CD1c-positive myeloid dendritic cell (primary cell): ENCODE measurements around the gene SH3PXD2B.
"Not testable (repeated sequence)": the region's sequence is repeated elsewhere in the genome, so short reads cannot be mapped to it uniquely, and the experiment has no call there.

ENCODE experiments used
- DNase-seq: peaks from one replicate; pipeline ENCODE4 v3.0.0-alpha.2; 2016; ENCODE audit errors: extremely low spot score

The SH3PXD2B gene

DNA sequence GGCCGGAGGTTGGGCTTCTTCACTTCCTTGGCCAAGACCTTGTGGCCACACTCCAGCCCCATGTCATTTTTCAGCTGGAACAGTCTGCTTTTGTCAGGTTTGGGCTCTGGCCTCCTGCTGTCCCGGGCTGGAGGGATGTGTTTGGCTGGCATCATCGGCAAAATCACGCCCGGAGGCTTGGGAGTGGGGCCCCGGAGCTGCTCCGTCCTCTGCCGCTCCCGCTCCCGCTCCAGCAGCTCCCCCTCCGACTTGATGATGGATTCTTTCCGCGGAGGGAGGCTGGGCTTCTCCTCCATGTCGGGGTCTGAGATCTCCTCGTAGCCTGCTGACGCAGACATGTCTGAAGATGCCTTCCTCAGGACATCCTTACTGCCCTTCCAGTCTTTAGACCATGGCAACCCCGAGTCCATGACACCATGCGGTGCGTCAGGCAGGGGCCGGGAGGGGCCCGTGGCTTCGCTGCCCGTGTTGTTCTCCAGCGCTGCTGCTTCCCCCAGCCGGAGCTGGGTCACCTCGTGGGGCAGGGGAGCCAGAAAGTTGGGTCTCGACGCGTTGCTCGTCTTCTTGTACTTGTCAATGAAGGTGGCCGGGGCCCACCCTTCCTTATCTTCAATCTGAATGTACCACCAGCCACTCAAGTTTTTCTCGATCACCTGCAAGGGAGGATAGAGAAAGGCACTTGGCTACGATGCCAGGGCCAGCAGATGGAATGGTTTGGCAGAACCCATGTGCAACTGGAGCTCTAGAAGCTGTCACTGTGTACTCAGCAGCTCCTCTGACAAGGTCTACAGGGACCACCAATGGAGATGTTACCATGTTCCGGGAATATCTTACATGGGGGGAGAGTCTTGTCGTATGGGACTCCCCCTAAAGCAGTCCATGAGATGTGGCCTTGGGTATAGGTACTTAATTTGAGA, 114.8 kb downstream of the SH3PXD2B start:
- DNase-seq, result no peak

DNA sequence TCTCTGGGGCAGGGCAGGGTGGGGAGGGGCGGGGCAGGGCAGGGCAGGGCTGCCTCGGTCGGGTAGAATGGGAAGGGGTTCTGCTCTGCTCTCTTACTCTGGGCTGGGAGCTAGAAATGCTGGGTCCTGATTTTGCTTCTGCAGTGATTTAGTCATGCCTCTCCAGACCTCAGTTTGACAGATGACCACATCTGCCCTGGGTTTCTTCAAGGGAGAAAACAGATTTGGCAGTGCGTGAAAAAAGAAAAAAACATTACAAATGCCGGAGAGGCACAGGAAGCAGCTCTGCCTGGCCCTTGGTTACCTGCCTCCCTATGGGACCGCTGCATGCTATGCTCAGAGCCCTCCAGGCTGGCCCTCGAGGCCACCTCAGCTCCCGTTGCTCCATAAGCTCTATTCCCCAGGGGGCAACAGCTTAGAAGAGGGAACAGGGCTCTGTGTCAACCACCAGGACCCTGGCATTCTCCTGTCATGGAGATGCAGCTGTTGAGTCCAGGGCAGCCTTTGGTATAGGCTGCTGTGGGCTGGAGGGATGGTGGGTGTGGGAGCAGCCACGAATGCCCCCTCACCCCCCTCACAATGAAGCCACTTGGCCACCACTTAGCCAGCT, 117.5 kb downstream of the SH3PXD2B start:
- no peak for DNase-seq

DNA sequence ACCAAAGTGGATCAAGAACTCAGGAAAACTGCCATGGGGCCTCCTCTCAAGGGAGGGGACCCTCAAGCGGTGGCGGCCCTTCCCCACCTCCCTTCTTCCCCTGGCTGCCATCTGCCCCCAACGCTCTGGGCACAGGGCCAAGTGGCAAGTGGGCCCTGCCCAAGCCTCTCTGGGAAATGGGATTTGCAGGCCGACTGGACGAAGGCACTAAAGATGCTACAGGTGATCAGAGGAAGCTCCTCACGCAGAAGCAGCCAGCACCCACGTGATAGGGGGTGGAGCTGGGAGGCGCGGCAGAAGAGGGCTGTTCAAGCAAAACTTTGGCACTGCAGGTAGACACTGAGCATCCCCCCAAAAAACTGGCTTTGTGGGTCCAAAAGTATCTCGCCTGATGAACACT, 118.1 kb downstream of the SH3PXD2B start:
- no peak for DNase-seq

DNA sequence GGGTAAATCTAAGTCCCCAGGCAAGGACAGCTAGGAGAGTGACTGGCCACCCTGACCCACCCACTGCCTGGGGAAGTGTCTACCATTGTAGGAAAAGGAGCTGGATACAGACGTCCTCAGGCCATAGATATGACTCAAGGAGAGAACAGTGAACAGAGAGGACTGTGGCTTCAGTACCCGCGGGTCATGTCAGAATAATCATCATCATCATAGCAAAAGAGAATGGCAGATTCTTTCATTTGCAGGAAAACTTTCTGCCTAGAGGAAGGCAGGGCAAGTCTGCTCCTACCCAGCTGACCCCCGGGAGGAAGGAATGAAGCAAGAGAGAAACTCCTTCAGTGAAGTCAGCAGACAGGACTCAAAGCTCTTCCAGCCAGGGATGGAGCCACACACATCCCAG, 118.6 kb downstream of the SH3PXD2B start:
- DNase-seq, result no peak

DNA sequence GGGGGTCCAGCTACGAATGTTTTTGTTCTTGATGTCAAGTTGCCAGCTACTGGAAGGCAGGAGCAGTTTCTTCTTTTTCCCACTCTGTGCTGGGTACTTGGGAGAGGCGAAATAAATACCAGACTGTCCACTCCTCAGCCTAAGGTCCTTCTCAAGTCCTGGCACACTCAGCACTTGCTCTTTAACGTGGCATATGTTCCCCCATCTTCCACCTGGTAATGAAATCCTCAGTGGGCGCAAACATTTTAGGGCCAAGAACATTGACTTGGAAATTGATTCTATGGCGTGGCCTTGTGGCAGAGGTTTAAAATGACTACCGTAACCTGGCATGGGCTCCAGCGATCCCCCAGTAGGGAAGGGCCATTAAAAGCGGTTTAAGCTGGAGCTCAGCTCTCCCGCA, 119.7 kb downstream of the SH3PXD2B start:
- no peak for DNase-seq

DNA sequence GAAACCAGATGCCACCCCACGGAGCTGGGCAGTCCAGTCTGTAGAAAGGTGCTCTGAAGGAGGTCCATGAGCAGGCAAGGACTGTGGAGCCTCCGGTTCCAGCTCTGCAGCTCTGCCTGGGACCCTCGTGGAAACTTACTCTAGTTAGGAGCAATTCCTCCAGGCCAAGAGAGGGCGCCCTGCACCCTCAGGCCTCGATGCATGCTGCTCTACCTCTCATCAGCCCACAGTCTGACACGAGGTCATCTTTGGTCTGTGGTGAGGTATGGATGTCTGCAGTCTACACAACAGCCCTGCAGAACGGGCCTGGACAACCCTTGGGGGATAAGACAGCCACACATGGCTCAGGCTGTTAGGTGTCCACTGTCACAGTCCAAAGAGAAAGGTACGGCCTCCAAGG, 120.1 kb downstream of the SH3PXD2B start:
- no peak for DNase-seq

DNA sequence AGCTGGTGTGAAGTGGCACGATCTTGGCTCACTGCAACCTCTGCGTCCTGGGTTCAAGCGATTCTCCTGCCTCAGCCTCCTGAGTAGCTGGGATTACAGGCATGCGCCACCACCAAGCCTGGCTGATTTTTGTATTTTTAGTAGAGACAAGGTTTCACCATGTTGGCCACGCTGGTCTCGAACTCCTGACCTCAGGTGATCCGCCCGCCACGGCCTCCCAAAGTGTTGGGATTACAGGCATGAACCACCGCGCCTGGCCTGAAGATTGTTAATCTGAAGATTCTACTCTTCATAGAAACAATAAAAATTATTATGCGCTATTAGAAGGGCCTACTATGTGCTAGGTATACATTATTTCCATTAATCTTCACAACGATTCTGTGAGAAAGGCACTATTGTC, 127.4 kb downstream of the SH3PXD2B start:
- not testable (repeated sequence) for DNase-seq

DNA sequence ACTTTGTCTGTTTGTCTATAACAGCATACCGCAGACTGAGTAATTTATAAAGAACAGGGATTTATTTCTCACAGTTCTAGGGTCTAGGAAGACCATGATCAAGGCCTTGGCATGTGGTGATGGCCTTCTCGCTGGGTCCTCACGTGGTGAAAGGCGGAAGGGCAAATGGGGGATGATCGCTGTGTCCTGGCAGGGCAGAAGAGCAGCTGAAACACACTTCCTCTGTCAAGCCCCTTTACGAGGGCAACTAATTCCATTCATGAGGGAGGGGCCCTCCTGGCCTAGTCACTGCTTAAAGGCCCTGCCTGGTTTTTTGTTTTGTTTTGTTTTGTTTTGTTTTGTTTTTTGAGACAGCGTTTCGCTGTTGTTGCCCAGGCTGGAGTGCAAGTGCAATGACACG, 128.9 kb downstream of the SH3PXD2B start:
- no peak for DNase-seq

DNA sequence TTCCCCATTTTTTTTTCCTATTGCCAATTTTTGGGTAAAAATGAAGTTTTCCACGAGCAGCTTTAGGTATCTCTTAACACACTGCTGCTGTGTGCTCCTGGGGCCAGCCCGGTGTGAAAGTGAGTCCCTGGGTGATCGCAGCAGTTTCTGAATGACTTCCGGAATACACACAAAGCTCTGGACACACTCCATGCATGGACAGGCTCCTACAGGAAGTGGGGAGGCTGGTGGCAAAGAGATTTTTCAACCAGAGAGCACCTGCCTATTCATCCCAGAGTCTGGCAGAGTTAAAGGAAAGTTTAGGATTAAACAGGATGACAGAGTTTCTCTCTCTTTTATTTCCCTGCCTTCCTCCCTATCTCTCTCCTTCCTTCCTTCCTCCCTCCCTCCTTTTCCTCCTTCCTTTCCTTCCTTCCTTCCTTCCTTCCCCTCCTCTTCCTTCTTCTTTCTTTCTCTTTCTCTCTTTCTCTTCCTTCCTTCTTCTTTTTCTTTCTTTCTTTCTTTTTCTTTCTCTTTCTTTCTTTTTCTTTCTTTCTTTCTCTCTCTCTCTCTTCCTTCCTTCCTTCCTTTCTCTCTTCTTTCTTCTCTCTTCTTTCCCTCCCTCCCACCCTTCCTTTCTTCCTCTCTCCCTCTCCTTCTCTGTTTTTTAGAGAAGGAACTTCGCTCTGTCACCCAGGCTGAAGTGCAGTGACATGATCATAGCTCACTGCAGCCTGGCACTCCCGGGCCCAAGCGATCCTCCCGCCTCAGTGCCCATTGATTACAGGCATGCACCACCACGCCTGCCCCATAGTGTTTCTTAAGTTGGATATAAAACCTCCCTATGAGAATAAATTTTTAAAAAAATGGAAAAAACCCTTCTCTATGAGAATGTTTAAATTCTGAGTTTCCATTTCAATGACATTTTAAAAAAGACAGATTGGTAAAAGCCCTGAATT, 132.0 kb downstream of the SH3PXD2B start:
- DNase-seq, result no peak

DNA sequence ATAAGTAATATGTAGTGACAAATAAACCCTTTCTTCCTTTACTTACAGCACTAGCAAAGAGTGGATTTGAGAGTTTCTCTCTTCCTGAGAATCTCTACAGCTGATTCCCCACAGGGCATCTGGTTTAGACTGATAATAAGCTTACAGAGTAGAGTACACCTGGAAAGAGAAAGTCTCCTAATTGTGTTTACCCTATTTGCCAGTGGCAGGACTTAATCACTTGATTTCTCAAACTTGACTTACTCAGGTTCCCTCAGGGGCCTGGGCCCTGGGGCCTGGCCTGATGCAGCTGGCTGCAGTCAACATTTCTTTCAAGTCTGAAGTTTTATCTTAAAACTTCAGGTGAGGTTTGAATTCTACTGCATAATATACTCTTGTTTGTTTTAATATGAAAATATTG, 132.7 kb downstream of the SH3PXD2B start:
- no peak for DNase-seq

DNA sequence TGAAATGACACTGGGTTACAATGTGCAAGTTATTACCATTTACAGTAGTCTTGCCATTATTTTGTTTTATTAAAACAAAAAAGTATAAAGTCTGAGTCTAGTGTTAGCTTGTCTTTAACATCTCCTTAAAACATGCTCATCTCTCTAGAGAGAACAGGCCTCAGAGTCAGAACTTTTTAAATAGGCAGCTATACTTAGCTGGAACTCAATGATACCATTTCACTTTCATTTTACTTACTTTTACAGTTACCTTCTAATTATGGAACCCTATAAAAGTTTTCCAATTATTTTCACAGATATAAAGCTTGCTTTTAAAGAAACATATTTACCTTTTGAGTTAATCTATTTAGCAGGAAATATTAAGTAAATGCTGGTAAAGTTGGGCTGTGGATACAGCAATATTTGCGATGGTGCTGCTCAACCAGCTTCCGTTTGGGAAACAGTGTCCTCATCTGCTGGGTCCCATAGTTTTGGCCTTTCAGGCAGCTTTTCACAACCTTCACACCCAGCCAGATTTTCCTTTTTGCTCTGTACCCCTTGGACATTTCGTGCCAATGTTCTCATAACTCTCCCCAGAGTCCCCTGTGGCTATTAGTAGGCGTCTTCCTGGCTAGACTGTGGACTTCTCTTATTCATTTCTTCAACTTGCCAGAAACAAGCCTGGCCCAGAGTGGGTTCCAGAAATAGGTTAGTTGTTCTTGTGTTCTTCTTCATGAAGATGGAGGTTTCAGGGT, 134.4 kb downstream of the SH3PXD2B start:
- no peak for DNase-seq

DNA sequence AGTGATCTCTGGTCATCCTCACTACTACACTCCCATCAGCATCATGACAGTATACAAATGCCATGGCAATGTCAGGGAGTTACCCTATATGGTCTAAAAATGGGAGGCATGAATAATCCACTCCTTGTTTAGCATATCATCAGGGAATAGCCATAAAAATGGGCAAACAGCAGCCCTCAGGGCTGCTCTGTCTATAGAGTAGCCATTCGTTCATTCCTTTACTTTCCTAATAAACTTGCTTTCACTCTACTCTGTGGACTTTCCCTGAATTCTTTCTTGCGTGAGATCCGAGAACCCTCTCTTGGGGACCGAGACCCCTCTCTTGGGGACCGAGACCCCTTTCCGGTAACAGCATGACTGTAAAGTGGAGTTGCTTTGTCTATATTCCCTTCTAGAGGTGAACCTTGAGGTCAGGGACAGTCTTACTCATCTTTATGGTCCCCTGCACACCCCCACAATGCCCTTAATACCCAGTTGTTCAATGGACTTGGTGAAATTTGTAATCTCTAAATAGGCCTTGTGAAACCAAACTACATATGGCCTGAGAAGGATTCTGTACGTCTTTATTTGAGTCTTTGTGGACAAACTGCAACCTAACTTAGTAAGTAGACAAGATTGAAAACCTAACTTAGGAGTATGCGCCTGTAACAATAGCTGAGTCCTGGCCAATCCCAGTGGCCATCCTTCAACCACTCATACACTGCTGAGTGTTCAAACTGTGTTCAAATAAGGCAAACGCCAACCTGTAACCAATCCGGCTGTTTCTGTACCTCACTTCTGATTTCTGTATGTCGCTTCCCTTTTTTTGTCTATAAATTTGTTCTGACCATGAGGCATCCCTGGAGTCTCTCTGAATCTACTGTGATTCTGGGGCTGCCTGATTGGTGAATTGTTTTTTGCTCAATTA, 138.5 kb downstream of the SH3PXD2B start:
- no peak for DNase-seq

DNA sequence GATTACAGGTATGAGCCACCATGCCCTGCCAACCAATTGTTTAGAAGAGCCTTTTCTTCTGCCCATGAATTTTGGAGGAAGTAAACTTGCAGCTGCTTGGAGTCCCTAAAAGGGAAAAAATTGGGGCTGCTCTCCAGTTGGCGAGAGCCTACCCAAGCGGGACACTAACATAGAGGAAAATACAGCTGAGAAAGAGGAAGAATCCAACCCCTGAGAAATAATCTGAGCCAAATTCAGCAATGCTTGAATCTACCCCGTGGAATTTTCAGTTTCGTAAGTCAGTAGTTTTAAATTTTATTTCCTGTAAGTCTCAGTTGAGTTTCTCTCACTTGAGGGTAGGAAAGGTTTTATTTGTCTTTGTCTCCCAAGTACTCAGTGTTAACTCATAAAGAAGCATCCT, 140.4 kb downstream of the SH3PXD2B start:
- no peak for DNase-seq

DNA sequence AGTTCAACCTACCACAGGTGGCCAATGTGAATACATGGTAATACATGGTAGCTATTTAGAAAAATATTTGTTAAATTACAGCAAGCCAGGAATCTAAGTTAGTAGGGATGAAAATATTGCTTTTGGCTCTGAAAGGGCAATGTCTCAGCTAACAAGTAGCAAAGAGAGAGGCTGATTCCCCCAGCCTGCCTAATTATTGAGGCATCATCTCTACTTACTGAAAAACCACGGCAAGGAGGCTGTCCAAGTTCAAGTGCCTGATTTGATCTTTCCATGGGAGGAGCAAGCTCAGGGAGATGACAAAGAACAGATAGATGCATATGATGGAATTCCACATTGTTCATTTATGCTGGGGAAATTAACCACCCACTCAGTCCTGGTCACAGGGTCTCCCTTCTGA, 142.0 kb downstream of the SH3PXD2B start:
- no peak for DNase-seq

DNA sequence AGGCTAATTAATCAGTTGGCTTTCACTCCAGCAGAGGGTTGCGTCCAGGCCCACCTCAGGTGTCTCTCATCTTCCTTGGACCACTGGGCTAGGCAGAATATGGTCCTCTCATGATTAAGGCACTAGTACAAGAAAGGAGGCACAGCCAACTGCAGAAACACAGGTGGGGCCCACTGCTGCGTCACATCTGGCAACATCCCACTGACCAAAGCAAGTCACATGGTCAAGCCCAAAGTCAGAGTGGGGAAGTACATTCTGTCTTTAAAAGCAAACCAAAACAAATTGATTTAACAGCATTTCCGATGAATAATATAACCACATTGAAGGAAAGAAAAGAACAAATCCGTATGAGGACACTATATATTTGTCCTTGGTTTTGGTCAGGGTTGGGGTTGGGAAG, 142.7 kb downstream of the SH3PXD2B start:
- no peak for DNase-seq

DNA sequence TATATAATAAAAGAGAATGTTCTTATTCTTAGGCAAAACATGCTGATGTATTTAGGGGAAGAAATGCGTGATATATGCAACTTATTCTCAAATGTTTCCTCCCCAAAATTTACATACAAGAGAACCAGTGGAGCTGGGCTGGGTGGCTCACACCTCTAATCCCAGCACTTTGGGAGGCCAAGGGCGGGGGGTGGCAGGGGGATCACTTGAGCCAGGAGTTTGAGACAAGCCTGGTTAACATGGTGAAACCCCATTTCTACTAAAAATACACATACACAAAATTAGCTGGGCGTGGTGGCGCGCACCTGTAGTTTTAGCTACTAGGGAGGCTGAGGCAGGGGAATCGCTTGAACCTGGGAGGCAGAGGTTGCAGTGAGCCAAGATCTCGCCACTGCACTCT, 143.3 kb downstream of the SH3PXD2B start:
- DNase-seq, result no peak

DNA sequence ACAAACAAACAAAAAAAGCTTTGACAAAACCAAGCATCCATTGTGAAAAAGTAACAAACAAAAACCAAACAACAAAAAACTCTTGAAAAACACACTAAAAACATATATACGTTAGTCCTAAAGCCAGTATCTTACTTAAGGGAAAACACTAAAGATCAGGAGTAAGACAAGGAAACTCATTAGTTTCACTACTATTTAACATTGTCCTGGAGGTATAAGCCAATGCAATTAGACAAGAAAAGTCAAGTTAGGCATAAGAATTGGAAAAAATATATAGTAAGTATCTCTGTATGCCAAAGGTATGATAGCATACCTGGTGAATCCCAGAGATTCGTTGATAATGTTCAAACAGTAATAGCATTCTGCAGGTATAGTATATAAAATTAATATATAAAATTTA, 148.9 kb downstream of the SH3PXD2B start:
- no peak for DNase-seq

DNA sequence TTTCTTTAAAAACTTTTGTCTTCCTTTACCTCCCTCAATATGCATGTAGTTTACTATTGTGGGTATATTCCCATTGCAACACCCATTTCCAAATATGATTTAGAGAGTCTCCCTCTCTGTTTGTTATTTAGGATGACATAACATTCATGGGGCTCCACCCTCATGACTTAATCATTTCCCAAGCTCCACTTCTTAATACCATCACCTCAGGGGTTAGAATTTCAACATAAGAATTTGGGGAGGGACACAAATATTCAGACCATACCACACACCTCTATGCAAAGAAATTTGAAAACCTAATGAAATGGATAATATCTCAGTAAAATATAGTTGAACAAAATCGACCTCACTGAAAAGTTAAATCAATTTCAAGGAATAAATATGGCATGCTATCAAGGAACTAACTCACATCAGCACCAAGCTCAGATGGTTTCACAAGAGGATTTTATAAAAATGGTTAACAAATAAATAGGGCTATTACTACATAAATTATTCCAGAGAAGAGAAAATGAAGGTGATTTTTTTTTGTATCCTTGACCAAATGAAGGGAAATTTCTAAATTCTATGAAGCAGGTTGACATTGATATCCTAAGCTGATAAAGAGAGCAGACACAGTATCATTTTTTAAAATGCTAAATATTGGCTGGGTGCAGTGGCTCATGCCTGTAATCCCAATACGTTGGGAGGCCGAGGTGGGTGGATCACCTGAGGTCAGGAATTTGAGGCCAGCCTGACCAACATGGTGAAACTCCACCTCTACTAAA, 150.6 kb downstream of the SH3PXD2B start:
- DNase-seq, result no peak

DNA sequence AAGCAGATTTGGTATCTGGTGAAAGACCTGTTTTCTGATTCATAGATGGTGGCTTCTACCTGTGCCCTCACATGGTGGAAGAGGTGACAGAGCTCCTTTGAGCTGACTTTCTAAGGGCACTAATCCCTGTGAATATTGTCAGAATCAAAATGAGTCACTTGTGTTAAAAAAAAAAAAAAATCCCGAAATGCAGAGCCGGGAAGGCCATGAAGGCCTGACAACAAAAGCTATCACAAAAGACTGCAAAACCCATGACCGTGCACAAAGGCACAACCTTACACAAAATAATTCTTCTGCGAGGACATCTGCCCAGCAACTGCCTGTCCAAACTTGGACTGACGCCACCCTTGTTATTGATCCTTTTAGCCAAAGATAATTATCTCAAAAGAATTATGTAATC, 151.2 kb downstream of the SH3PXD2B start:
- no peak for DNase-seq
